Kidney (tissue), 14 donors: ENCODE measurements around the gene WNK3. TPM values are rescaled to one million over a fixed set of nuclear protein-coding genes. Genes with fewer than 3 reads are reported as not detected.
A peak's percentile ranks its signal among the peaks of the same experiment; 100 is the strongest.

Experiments used
- DNase-seq, 5 donors: peaks; one replicate each; pipeline ENCODE4 v3.0.0-alpha.2; 2013 to 2020
- FAIRE-seq: peaks from 2 replicates; lab custom pipeline; 2012; peaks lifted over from hg19 to GRCh38; lab: Jason Lieb, UNC
- H3K27ac ChIP-seq, 2 donors: one replicate each; pipeline ENCODE4 v1.7.0; 2013; ENCODE audit warnings: low read depth in 2 of 2, low read length in 2 of 2, inconsistent platforms in 1 of 2
- H3K27me3 ChIP-seq: one replicate; pipeline ENCODE4 v1.7.1; 2013; ENCODE audit warnings: low read length, inconsistent platforms; ENCODE audit not compliant: control insufficient read depth, insufficient read depth
- H3K36me3 ChIP-seq, 3 donors: one replicate each; pipeline versions ENCODE4 v1.7.0 to v1.7.1; 2013; ENCODE audit warnings: low read length in 3 of 3, control low read depth in 1 of 3, inconsistent platforms in 1 of 3; ENCODE audit not compliant: insufficient read depth in 3 of 3, control insufficient read depth in 2 of 3
- H3K4me1 ChIP-seq, 3 donors: one replicate each; pipeline versions ENCODE4 v1.7.0 to v1.7.1; 2013; ENCODE audit warnings: low read length in 3 of 3, inconsistent platforms in 1 of 3, low read depth in 1 of 3; ENCODE audit not compliant: control insufficient read depth in 2 of 3, insufficient read depth in 2 of 3
- H3K4me3 ChIP-seq, 3 donors: one replicate each; pipeline versions ENCODE4 v1.7.0 to v1.8.1; 2013; ENCODE audit warnings: low read length in 3 of 3, control low read depth in 1 of 3, inconsistent platforms in 1 of 3
- H3K9ac ChIP-seq, 3 donors: one replicate each; pipeline versions ENCODE4 v1.7.0 to v1.7.1; 2013; ENCODE audit warnings: low read length in 3 of 3, control low read depth in 1 of 3, inconsistent platforms in 1 of 3
- H3K9me3 ChIP-seq, 3 donors: one replicate each; pipeline versions ENCODE4 v1.7.0 to v1.7.1; 2013; ENCODE audit warnings: low read length in 3 of 3, control low read depth in 1 of 3, inconsistent platforms in 1 of 3; ENCODE audit not compliant: control insufficient read depth in 2 of 3, insufficient read depth in 1 of 3
- intact Hi-C: fragments of 100-400 bp; cut with DNase I; formaldehyde crosslinking; loops from one replicate; pipeline ENCODE4 v1.11.1; 2022
- polyA plus RNA-seq: library from polyadenylated mRNA; stranded (reverse); fragments of 350-450 nt; fragmentation: Illumina TruSeq; extraction: RNeasy Lipid Tissue Mini Kit (QIAGEN cat#74804); gene quantifications from one replicate; pipeline ENCODE4 v1.2.3, GENCODE V29; 2014; ENCODE audit warnings: low read depth, low replicate concordance; ENCODE audit not compliant: insufficient read depth
- total RNA-seq: library from RNA; stranded (reverse); fragmentation: NEBNext Ultra II Directional; extraction: Animal tissue kit (Norgen Biotek cat#: 25700); gene quantifications from one replicate; pipeline ENCODE4 v1.2.1, GENCODE V29; 2021
- TF ChIP-seq, protein P1 (sequence below): IDR thresholded peaks from 3 replicates; pipeline ENCODE4 v1.5.1; 2012; ENCODE audit warnings: mild to moderate bottlenecking, moderate library complexity, borderline replicate concordance; ENCODE audit not compliant: insufficient read depth; ENCODE audit errors: extremely low read depth
- donor health status: control.
- donor health status: control.
- donor health status: control.
- donor health status: control.
- donor health status: control.
- donor health status: DM: yes; HTN: yes; CAD: no.
- donor health status: Normal renal cell carcinoma (clear cell type).

WNK3 gene
- total and polyA plus RNA-seq, 2 donors from 2014 or later: 0.75 to 5.6 TPM

DNA sequence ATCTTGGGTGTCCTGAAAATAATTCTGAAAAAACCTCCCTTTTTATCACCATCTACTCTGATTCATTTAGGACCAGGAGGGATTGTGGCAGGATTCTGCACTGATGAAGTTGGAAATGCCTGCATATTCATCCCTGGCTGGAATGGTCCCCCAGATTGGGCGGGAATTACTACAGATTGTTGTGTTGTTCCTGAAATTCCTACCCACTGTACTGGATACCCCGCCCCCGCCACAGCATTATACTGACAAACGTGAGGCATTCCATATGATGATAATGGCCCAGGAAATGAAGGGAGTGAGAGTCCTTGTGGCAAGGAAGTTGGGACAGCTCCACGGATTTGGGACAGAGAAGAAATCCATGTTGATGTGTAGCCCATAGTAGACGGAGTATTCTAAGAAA is 159.6 kb downstream of the WNK3 start:
- Histone ChIP-seq H3K4me1 (no peaks in the 10 kb centered on the region), H3K9me3 (no peaks in the 10 kb centered on the region), H3K27ac (no peak overlapping the region), H3K4me3 (no peak overlapping the region), H3K36me3 (no peaks in the 10 kb centered on the region), H3K27me3 (no peaks in the 10 kb centered on the region), H3K9ac (no peak overlapping the region)
- no peak for FAIRE-seq
- TF ChIP-seq, protein P1, sequence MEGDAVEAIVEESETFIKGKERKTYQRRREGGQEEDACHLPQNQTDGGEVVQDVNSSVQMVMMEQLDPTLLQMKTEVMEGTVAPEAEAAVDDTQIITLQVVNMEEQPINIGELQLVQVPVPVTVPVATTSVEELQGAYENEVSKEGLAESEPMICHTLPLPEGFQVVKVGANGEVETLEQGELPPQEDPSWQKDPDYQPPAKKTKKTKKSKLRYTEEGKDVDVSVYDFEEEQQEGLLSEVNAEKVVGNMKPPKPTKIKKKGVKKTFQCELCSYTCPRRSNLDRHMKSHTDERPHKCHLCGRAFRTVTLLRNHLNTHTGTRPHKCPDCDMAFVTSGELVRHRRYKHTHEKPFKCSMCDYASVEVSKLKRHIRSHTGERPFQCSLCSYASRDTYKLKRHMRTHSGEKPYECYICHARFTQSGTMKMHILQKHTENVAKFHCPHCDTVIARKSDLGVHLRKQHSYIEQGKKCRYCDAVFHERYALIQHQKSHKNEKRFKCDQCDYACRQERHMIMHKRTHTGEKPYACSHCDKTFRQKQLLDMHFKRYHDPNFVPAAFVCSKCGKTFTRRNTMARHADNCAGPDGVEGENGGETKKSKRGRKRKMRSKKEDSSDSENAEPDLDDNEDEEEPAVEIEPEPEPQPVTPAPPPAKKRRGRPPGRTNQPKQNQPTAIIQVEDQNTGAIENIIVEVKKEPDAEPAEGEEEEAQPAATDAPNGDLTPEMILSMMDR: no peak
- no peak for DNase-seq
- intact Hi-C loops: no loop called here

DNA sequence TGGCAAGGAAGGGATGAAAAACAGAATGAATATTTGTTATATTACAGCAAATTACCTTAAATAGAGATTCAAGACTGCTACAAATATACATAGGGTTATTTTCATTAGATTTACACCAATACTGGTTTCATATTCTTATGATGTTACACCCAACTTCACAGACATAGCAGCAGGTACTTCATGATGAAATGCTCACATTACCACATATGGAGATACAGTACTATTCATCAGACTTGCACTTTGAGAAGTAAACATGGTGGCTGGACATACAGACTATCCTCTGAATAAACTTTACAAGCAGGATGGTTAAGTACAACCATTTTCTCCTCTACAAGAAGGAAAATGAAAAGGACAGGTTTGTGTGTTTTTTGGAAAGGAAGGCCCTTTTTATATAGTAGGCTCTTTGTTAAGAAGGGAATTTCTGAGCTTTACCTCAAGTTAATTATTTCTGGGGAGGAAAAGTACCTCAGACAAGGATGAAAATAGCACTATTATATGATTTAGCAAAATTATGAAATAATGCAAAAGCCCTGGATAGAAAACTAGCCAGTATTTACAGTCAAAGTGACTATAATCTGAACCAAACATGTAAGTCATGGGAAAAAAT is 162.8 kb downstream of the WNK3 start:
- no peaks in the 10 kb centered on the region for H3K4me1 ChIP-seq
- no peaks in the 10 kb centered on the region for H3K36me3 ChIP-seq
- H3K9ac ChIP-seq: no peak overlapping the region
- no peak for DNase-seq
- no peak overlapping the region for H3K4me3 ChIP-seq
- TF ChIP-seq, protein P1: no peak
- no peak overlapping the region for H3K27ac ChIP-seq
- no peak for FAIRE-seq
- no peaks in the 10 kb centered on the region for H3K27me3 ChIP-seq
- intact Hi-C loops: no loop called here
- no peaks in the 10 kb centered on the region for H3K9me3 ChIP-seq

DNA sequence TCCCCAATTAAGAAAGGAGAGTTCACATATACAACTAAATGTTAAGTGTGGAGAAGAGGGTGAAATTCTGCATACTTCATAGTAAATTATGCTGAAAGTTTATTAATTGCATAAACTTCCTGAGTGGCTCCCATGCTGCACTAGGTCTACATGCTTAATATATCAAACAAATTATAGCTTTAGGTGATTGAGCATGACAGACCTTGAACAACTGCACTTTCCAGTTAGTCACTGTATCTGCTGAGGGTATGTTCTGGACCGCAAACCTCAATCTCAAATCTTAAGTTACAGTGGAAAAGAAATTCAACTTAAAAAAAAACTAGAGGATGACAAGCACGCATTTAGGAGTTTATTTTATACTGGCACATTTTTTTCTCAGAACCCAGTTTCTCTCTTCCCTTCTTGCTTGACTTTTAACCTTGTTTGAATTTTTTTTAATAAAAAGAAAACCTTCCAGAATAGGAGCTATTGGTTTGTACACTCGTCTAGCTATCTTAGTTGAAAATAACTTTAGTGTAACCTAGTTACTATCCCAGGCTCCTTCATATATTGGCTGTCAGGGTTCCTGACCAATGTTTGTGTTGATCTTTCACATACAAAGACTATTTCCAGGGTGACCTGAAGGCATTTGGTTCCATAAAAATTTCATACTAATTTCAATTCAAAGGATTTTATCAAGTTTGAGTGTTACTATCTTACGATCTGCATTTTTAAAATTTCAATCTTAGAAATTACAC is 164.6 kb downstream of the WNK3 start:
- Histone ChIP-seq H3K4me3 (no peak overlapping the region), H3K4me1 (no peaks in the 10 kb centered on the region), H3K36me3 (no peaks in the 10 kb centered on the region), H3K9ac (no peak overlapping the region), H3K27ac (no peak overlapping the region), H3K9me3 (no peaks in the 10 kb centered on the region), H3K27me3 (no peaks in the 10 kb centered on the region)
- no peak for FAIRE-seq
- DNase-seq: peak in 1 of 5 donors; percentile 4
- intact Hi-C loops: no loop called here
- TF ChIP-seq, protein P1: no peak
